GM15510 (cell line): ENCODE measurements around the gene FBXO17.

Source experiments
- POLR2A ChIP-seq: IDR thresholded peaks from 3 replicates; pipeline ENCODE4 v1.6.1; 2011; ENCODE audit warnings: borderline replicate concordance; ENCODE audit not compliant: insufficient read length; ENCODE audit errors: extremely low read depth

The FBXO17 gene

GRCh38 chr19:38953677-38954076 is 21.9 kb downstream of the FBXO17 start:
- TF ChIP-seq POLR2A: no peak

- no peak for TF ChIP-seq POLR2A
Observed at GRCh38 chr19:38952395-38953165, 23.0 kb downstream of the FBXO17 start.

- no peak for TF ChIP-seq POLR2A
Observed at GRCh38 chr19:38951187-38951586, 24.4 kb downstream of the FBXO17 start.

- no peak for TF ChIP-seq POLR2A
Observed at GRCh38 chr19:38949580-38950367, 25.8 kb downstream of the FBXO17 start.

GRCh38 chr19:38946229-38947010 is 29.1 kb downstream of the FBXO17 start:
- no peak for TF ChIP-seq POLR2A

- TF ChIP-seq POLR2A: no peak
Observed at GRCh38 chr19:38945562-38946228, 29.8 kb downstream of the FBXO17 start.

GRCh38 chr19:38944981-38945506 is 30.5 kb downstream of the FBXO17 start:
- no peak for TF ChIP-seq POLR2A

GRCh38 chr19:38942471-38943181 is 32.9 kb downstream of the FBXO17 start:
- TF ChIP-seq POLR2A: no peak

GRCh38 chr19:38941979-38942378 is 33.6 kb downstream of the FBXO17 start:
- TF ChIP-seq POLR2A: no peak

GRCh38 chr19:38939957-38940356 is 35.6 kb downstream of the FBXO17 start:
- TF ChIP-seq POLR2A: no peak

- no peak for TF ChIP-seq POLR2A
Observed at GRCh38 chr19:38933544-38933943, 42.0 kb downstream of the FBXO17 start.

GRCh38 chr19:38932425-38933179 is 42.9 kb downstream of the FBXO17 start:
- no peak for TF ChIP-seq POLR2A

GRCh38 chr19:38931521-38931793 is 44.1 kb downstream of the FBXO17 start:
- no peak for TF ChIP-seq POLR2A
